T-helper 2 cell treated with Interferon-gamma antibody and Interleukin-4, amounts not matched to agents 100 ng/mL and 5 ng/mL, for 36 hours (primary cell): ENCODE results near the gene DCTN3. TPM values are rescaled to one million over a fixed set of nuclear protein-coding genes. Genes with fewer than 3 reads are reported as not detected.

ENCODE experiments used
- intact Hi-C: fragments of 100-400 bp; cut with micrococcal nuclease; formaldehyde crosslinking; loops from one replicate; pipeline ENCODE4 v1.15.1; 2023
- total RNA-seq: library from RNA; stranded (reverse); gene quantifications from 2 replicates; pipeline ENCODE4 v1.2.3, GENCODE V29; 2022

DCTN3 gene
- total RNA-seq = 110 and 115 TPM in 2 replicates

DNA sequence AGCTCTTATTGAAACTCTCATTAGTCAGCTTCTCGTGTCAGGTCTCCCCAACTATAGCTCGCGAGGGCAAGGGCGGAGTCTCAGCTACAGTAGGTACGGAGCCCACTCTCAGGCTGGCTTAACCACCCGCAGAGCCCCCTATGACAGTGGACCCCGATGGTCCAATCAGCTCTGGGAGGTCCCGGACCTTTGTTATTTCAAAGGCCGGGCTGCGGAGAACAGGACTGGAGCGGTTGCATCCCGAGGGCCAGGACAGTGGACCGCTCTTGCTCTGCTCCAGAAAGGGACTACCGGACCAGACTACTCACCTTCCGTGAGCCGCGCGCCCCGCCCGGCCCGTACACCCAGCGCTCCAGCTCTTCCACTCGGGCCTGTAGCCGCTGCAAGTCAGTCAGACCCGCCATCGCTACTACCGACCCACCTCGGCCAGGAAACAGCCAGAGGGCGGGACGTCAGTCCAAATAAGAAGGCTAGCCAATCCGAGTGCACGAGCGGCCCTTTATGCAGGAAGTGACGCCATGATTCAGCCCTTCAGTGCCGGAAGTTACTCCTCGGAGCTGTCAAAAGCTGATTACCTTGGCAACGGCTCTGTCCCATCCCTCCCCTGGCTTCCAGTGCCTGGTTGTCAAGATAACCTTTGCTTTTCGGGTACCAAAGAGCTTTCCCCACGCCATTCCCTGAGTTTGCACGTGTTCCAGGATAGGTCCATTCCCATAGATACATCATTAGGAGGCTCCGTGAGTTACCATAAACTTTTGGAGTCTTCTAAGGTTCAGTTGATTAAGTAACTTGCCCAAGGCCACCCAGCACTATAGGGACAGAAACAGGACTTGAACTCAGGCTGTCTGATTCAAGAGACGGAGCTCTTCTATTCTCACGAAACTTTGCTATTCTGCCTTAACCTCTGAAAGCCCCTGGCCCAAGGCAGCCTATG, at the start of gene DCTN3:
Gene DCTN3, minus strand, starts transcription at position 435 of the 934 bp plus-strand sequence. Its CDS starts 31 bp downstream, at position 404.
- intact Hi-C loops = loop anchor here (1.0 kb wide), 1 partner anchor 8 kb away; the partner anchor contains the start of gene RPP25L

GRCh38 chr9:34665381-34666250, 45.3 kb upstream of the DCTN3 start:
- intact Hi-C loops = loop anchor here (1.0 to 10.0 kb wide), 9 partner anchors 19 to 1822 kb away; partner anchors contain the start of genes DNAI1, FAM219A, FANCG and GALT

- intact Hi-C loops = loop anchor here (1.0 to 10.0 kb wide), 9 partner anchors 19 to 1822 kb away; partner anchors contain the start of genes DNAI1, FAM219A, FANCG and GALT
Measured at GRCh38 chr9:34665067-34665380, 44.7 kb upstream of the DCTN3 start.

- intact Hi-C loops = loop anchor here (1.0 to 10.0 kb wide), 10 partner anchors 18 to 1823 kb away; partner anchors contain the start of genes DNAI1, FAM219A, FANCG and GALT
Measured at GRCh38 chr9:34664281-34665066, 44.2 kb upstream of the DCTN3 start.

DNA sequence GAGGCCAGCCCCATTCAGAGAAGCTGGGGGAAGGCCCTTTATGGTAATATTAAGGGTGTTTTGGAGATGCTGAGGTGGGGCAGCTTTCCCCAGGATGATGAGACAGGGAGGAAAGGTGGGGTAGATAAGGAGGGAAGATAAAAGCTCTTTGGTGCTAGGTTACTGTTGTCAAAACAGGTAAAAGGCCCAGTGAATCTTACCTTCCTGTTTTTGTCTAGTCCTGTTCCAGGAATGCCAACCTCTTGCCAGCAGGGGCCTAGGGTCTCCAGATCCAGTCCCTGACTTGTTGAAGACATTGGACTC, 43.0 kb upstream of the DCTN3 start:
- intact Hi-C loops = loop anchor here (10.0 kb wide), 2 partner anchors 412 to 942 kb away; partner anchors contain the start of genes FANCG, TESK1 and VCP

GRCh38 chr9:34662526-34663302, 42.4 kb upstream of the DCTN3 start, which contains the start of gene CCL27:
Gene CCL27 (minus strand): TSS chr9:34662657. CDS start chr9:34662633, 24 bp downstream.
- intact Hi-C loops = loop anchor here (10.0 kb wide), 2 partner anchors 412 to 942 kb away; partner anchors contain the start of genes FANCG, TESK1 and VCP

DNA sequence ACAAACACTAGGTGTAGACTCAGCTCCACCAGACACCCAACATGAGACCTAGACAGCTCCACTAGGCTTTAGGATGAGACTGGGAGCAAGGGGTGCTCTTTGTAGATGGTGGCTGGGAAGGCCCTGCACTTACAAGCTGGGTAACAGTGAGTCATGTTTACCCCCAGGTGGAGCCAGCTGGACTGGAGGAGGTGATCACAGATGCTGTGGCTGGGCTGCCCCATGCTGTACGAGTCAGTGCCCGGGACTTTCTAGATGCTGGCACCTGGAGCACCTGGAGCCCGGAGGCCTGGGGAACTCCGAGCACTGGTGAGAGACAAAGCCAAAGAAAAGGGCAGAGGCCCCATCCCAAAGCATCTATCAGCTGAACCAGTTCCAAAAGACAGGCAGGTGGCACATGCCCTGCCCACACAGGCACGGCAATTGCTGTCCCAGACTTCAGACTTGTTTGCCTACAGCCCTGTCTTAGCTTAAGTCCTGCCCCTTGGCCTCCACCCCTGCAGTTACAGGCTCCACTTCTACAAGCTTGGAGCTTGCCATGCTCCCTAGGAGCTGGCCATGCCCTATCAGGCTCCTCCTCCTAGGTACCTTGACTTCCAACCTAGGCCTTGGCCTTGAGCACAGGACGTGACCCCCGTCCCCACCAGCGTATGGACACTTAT, 39.4 kb upstream of the DCTN3 start:
- intact Hi-C loops = loop anchor here (10.0 kb wide), 2 partner anchors 415 to 945 kb away; partner anchors contain the start of genes FANCG, TESK1 and VCP

DNA sequence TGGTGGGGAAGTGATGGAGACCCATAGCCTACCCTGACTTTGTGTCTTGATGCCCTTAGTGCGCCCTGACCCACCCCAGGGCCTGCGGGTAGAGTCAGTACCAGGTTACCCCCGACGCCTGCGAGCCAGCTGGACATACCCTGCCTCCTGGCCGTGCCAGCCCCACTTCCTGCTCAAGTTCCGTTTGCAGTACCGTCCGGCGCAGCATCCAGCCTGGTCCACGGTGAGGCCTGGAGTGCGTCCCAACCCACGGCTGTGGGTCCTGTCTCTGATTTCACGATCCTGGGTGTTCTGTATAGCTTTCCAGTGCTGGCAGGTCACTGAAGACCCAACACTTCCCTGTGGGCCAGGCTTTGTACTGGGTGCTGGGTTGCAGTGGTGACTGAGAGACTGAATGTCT, 38.2 kb upstream of the DCTN3 start:
- intact Hi-C loops = no loop called here

GRCh38 chr9:34656992-34657391, 36.7 kb upstream of the DCTN3 start:
- intact Hi-C loops = no loop called here

GRCh38 chr9:34655394-34655793, 35.1 kb upstream of the DCTN3 start:
- intact Hi-C loops = no loop called here

DNA sequence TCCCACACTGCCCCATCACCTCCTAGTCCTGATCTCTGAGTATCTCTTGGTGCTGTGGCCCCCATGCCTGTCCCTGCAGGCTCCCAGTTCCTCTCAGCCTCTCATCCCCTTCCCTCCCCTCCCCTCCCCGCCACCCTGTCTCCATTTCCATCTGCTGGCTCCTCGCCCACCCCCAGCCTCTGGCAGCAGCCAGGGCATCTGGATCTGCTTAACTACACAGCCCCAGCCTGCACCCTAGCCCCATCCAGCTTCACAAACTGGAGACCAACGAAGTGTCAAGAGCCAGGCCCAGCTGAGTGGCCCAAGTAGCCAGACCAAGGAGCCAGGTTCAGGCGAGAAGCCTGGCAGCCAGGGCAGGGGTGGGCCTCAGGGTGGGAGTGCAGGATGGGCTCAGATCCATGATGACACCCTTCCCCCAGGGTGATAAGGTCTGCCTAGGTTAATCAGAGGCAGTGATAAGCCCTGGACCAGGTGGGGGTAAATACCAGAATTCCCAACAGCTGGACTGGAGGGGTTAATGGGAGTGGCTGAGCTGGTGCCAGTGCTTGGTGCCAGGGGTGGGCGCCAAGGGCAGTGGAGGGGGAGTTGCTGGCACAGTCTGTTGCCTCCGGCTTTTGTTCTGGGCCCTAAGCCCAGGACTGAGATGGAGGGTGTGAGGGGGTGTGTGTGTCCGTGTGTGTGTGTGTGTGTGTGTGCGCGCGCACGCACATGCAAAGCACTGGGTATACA, 34.2 kb upstream of the DCTN3 start:
- intact Hi-C loops = no loop called here

GRCh38 chr9:34653151-34654072, 33.1 kb upstream of the DCTN3 start:
- intact Hi-C loops = no loop called here

DNA sequence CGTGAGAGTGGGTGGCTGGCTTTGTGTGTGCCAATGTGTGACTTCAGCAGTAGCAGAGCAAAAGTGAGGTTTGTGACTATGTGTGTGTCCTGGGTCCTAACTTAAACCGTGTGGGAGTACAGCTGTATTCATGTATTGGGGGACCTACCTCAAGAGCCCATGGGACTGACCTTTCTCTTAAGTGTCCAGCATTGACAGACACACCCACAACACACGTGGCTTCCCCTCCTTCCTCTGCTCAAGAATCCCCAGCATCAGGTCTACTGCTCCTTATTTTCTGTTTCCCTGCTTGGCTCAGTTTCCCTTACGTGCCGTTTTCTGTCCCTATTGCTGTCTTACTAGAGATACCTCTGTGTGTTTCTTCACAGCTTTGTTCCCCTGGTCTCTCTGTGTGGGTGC, 32.3 kb upstream of the DCTN3 start:
- intact Hi-C loops = no loop called here

GRCh38 chr9:34651876-34652601, 31.7 kb upstream of the DCTN3 start, which contains the start of gene IL11RA:
Gene IL11RA (plus strand): TSS chr9:34652185. CDS start chr9:34655218, 3,033 bp downstream.
- intact Hi-C loops = no loop called here

GRCh38 chr9:34651321-34651720, 31.0 kb upstream of the DCTN3 start:
- intact Hi-C loops = no loop called here

DNA sequence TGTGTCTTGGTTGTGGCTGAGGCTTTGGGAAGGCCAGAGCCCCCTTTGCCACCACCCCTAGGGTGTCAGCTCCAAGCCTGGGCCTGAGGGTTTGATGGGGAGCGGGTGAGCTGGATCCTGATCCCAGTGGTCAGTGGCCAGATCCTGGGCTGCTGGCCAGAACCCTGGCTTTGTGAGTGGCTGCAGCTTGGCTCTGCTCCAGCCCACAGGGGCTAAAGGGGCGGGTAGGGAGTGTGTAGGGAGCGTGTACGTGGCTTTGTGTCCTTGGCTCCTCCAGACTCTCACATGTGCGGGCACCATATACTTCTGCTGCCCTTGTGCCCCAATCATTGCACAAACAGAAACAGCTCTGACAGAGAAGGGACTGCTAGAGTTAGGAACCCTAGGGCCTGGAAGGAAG, 30.5 kb upstream of the DCTN3 start:
- intact Hi-C loops = no loop called here

- intact Hi-C loops = no loop called here
Measured at GRCh38 chr9:34648673-34649072, 28.4 kb upstream of the DCTN3 start.
